Neural cell (in vitro differentiated cells): ENCODE results near the gene MGAT5. TPM values are rescaled to one million over a fixed set of nuclear protein-coding genes. Genes with fewer than 3 reads are reported as not detected.

Source experiments
- H2AFZ ChIP-seq: fragments of 200-600, 300-800 bp; sonication (generic), shearing (Covaris generic); 2 replicates; pipeline ENCODE4 v1.6.0; 2014; ENCODE audit warnings: low read depth, mild to moderate bottlenecking, antibody characterized with exemption, low read length, moderate library complexity
- H3F3A ChIP-seq: fragments of 200-600 bp; shearing (Covaris generic); 2 replicates; pipeline ENCODE4 v1.6.1; 2016; ENCODE audit warnings: mild to moderate bottlenecking, moderate library complexity, mixed read lengths, antibody characterized with exemption, low read length; ENCODE audit not compliant: insufficient read depth, poor library complexity, severe bottlenecking
- H3K27ac ChIP-seq: fragments of 200-600, 300-800 bp; sonication (generic), shearing (Covaris generic); 2 replicates; pipeline ENCODE4 v1.5.1; 2014; ENCODE audit warnings: mild to moderate bottlenecking, low read length, moderate library complexity
- H3K27me3 ChIP-seq: fragments of 300-800, 200-600 bp; sonication (generic), shearing (Covaris generic); 2 replicates; pipeline ENCODE4 v1.6.0; 2014; ENCODE audit warnings: mild to moderate bottlenecking, low read depth, low read length, moderate library complexity; ENCODE audit not compliant: insufficient read depth
- H3K36me3 ChIP-seq: fragments of 300-800, 200-600 bp; sonication (generic), shearing (Covaris generic); 2 replicates; pipeline ENCODE4 v1.5.1; 2014; ENCODE audit warnings: mild to moderate bottlenecking, antibody characterized with exemption, low read length, moderate library complexity; ENCODE audit not compliant: insufficient read depth
- H3K4me2 ChIP-seq: fragments of 300-800, 200-600 bp; sonication (generic), shearing (Covaris generic); 2 replicates; pipeline ENCODE4 v1.6.0; 2014; ENCODE audit warnings: mild to moderate bottlenecking, low read length
- H3K4me3 ChIP-seq: fragments of 300-800, 200-600 bp; sonication (generic), shearing (Covaris generic); 2 replicates; pipeline ENCODE4 v1.5.1; 2014; ENCODE audit warnings: mild to moderate bottlenecking, low read length, moderate library complexity
- H3K79me2 ChIP-seq: fragments of 200-600 bp; shearing (Covaris generic); replicated peaks from 2 replicates; pipeline ENCODE4 v1.6.0; 2014; ENCODE audit warnings: mild to moderate bottlenecking, low read length, moderate library complexity; ENCODE audit not compliant: insufficient read depth
- H3K9ac ChIP-seq: fragments of 300-800, 200-600 bp; sonication (generic), shearing (Covaris generic); 2 replicates; pipeline ENCODE4 v1.6.1; 2016; ENCODE audit warnings: mild to moderate bottlenecking, low read length, mixed read lengths
- H3K9me2 ChIP-seq: fragments of 200-600 bp; shearing (Covaris generic); 2 replicates; pipeline ENCODE4 v1.6.1; 2016; ENCODE audit warnings: mild to moderate bottlenecking, low read length, mixed read lengths; ENCODE audit not compliant: insufficient read depth
- H3K9me3 ChIP-seq: fragments of 200-600, 300-800 bp; sonication (generic), shearing (Covaris generic); 2 replicates; pipeline ENCODE4 v1.6.1; 2016; ENCODE audit warnings: mild to moderate bottlenecking, mixed run types, low read length, moderate library complexity, mixed read lengths
- H4K20me1 ChIP-seq: fragments of 200-600 bp; shearing (Covaris generic); 2 replicates; pipeline ENCODE4 v1.6.1; 2016; ENCODE audit warnings: mild to moderate bottlenecking, mixed run types; ENCODE audit not compliant: insufficient read depth
- CTCF ChIP-seq: fragments of 450-650 bp; IDR thresholded peaks from 2 replicates; pipeline ENCODE4 v1.5.1; 2014; ENCODE audit warnings: antibody characterized with exemption, mild to moderate bottlenecking, moderate library complexity; ENCODE audit not compliant: poor library complexity, severe bottlenecking
- EP300 ChIP-seq: fragments of 450-650 bp; conservative IDR thresholded peaks from 2 replicates; pipeline ENCODE4 v1.6.1; 2014; ENCODE audit warnings: antibody characterized with exemption, mild to moderate bottlenecking, moderate library complexity; ENCODE audit not compliant: poor library complexity, severe bottlenecking
- EZH2 ChIP-seq: fragments of 200-600, 300-800 bp; shearing (Covaris generic), sonication (generic); IDR thresholded peaks from 2 replicates; pipeline ENCODE4 v1.6.1; 2014; ENCODE audit warnings: antibody characterized with exemption, low read length, borderline replicate concordance, mild to moderate bottlenecking; ENCODE audit not compliant: insufficient read depth, poor library complexity, severe bottlenecking
- MXI1 ChIP-seq: fragments of 450-650 bp; conservative IDR thresholded peaks from 2 replicates; pipeline ENCODE4 v1.6.1; 2014; ENCODE audit warnings: antibody characterized with exemption, mild to moderate bottlenecking; ENCODE audit not compliant: poor library complexity, severe bottlenecking
- POLR2AphosphoS5 ChIP-seq: IDR thresholded peaks from 2 replicates; pipeline ENCODE4 v1.6.1; 2012
- RAD21 ChIP-seq: fragments of 450-650 bp; conservative IDR thresholded peaks from 2 replicates; pipeline ENCODE4 v1.6.1; 2014; ENCODE audit warnings: antibody characterized with exemption, mild to moderate bottlenecking, moderate library complexity
- REST ChIP-seq: IDR thresholded peaks from 2 replicates; pipeline ENCODE4 v1.6.1; 2012; ENCODE audit warnings: borderline replicate concordance
- SMC3 ChIP-seq: fragments of 450-650 bp; conservative IDR thresholded peaks from 2 replicates; pipeline ENCODE4 v1.6.1; 2014; ENCODE audit warnings: antibody characterized with exemption, mild to moderate bottlenecking, moderate library complexity; ENCODE audit not compliant: poor library complexity
- TAF1 ChIP-seq: IDR thresholded peaks from 2 replicates; pipeline ENCODE4 v1.6.1; 2012; ENCODE audit warnings: low read depth
- polyA plus RNA-seq: library from polyadenylated mRNA; depleted of rRNA; stranded (reverse); fragments of >200 nt; gene quantifications from 2 replicates; pipeline ENCODE4 v1.2.3, GENCODE V29; 2014

MGAT5 gene
- polyA plus RNA-seq, 1 donor from 2014 or later = 40.9 TPM

GRCh38 chr2:134271758-134272157 is 17.9 kb downstream of the MGAT5 start:
- no peak overlapping the region for H3K9ac ChIP-seq
- H3K27me3 ChIP-seq = no peaks in the 10 kb centered on the region
- H3K9me3 ChIP-seq = no peaks in the 10 kb centered on the region
- H2AFZ ChIP-seq = no peak overlapping the region
- H3K4me3 ChIP-seq = no peak overlapping the region
- H4K20me1 ChIP-seq = no peaks in the 10 kb centered on the region
- H3K79me2 ChIP-seq = no peaks in the 10 kb centered on the region
- H3F3A ChIP-seq = no peaks in the 10 kb centered on the region
- no peak overlapping the region for H3K27ac ChIP-seq
- H3K4me2 ChIP-seq = no peak overlapping the region
- H3K36me3 ChIP-seq = no peaks in the 10 kb centered on the region
- TF ChIP-seq EP300 (no peak), RAD21 (no peak), CTCF (no peak), TAF1 (no peak), POLR2AphosphoS5 (no peak), SMC3 (no peak), REST (no peak), EZH2 (no peak), MXI1 (no peak)
- H3K9me2 ChIP-seq = no peaks in the 10 kb centered on the region

- no peaks in the 10 kb centered on the region for H4K20me1 ChIP-seq
- no peak for TF ChIP-seq SMC3
- no peak for TF ChIP-seq REST
- no peak for TF ChIP-seq EP300
- no peak for TF ChIP-seq TAF1
- no peak for TF ChIP-seq POLR2AphosphoS5
- no peaks in the 10 kb centered on the region for H3K9me2 ChIP-seq
- no peaks in the 10 kb centered on the region for H3K9me3 ChIP-seq
- H3K36me3 ChIP-seq = no peaks in the 10 kb centered on the region
- H3K27ac ChIP-seq = no peak overlapping the region
- no peaks in the 10 kb centered on the region for H3K79me2 ChIP-seq
- H3K9ac ChIP-seq = no peak overlapping the region
- no peaks in the 10 kb centered on the region for H3F3A ChIP-seq
- no peak overlapping the region for H3K4me2 ChIP-seq
- no peak overlapping the region for H2AFZ ChIP-seq
- no peak overlapping the region for H3K4me3 ChIP-seq
- H3K27me3 ChIP-seq = no peaks in the 10 kb centered on the region
Observed at GRCh38 chr2:134272806-134273205, 18.9 kb downstream of the MGAT5 start.
